Karpas-422 (cell line): ENCODE results near the gene PLXNA2. TPM values are rescaled to one million over a fixed set of nuclear protein-coding genes. Genes with fewer than 3 reads are reported as not detected.

Source experiments
- DNase-seq: peaks from one replicate; pipeline ENCODE4 v3.0.0-alpha.2; 2015
- H2AFZ ChIP-seq: fragments of 200-600 bp; sonication (generic); 2 replicates; pipeline ENCODE4 v1.6.1; 2014; ENCODE audit warnings: antibody characterized with exemption, low read length, mixed read lengths
- H3K27ac ChIP-seq: fragments of 200-600 bp; sonication (generic); 2 replicates; pipeline ENCODE4 v1.5.1; 2014; ENCODE audit warnings: mild to moderate bottlenecking, low read length, moderate library complexity
- H3K27me3 ChIP-seq: fragments of 200-600 bp; sonication (generic); 2 replicates; pipeline ENCODE4 v1.6.1; 2014; ENCODE audit warnings: low read length, mixed read lengths
- H3K36me3 ChIP-seq: fragments of 200-600 bp; sonication (generic); 2 replicates; pipeline ENCODE4 v1.6.1; 2014; ENCODE audit warnings: low read length, mixed read lengths; ENCODE audit not compliant: insufficient read depth
- H3K4me1 ChIP-seq: fragments of 200-600 bp; sonication (generic); 2 replicates; pipeline ENCODE4 v1.6.1; 2014; ENCODE audit warnings: mild to moderate bottlenecking, low read length, mixed read lengths
- H3K4me2 ChIP-seq: fragments of 200-600 bp; sonication (generic); 2 replicates; pipeline ENCODE4 v1.6.1; 2014; ENCODE audit warnings: low read length, low read depth, mild to moderate bottlenecking; ENCODE audit not compliant: poor library complexity, severe bottlenecking
- H3K4me3 ChIP-seq: fragments of 200-600 bp; sonication (generic); 2 replicates; pipeline ENCODE4 v1.5.1; 2014; ENCODE audit warnings: mild to moderate bottlenecking, antibody characterized with exemption, low read length, mixed read lengths
- H3K79me2 ChIP-seq: fragments of 200-600 bp; sonication (generic); 2 replicates; pipeline ENCODE4 v1.6.1; 2014; ENCODE audit warnings: mild to moderate bottlenecking, low read length, mixed read lengths
- H3K9ac ChIP-seq: fragments of 200-600 bp; sonication (generic); 2 replicates; pipeline ENCODE4 v1.6.0; 2014; ENCODE audit warnings: low read length
- H3K9me2 ChIP-seq: fragments of 200-600 bp; sonication (generic), shearing (Covaris generic); replicated peaks from 2 replicates; pipeline ENCODE4 v1.6.0; 2014; ENCODE audit warnings: mild to moderate bottlenecking, low read length, moderate library complexity; ENCODE audit not compliant: insufficient read depth
- H3K9me3 ChIP-seq: fragments of 300-700, 200-600 bp; sonication (generic); 2 replicates; pipeline ENCODE4 v1.6.1; 2014; ENCODE audit warnings: low read length, mixed read lengths
- H4K20me1 ChIP-seq: fragments of 200-600 bp; sonication (generic); 2 replicates; pipeline ENCODE4 v1.6.1; 2014; ENCODE audit warnings: mild to moderate bottlenecking, antibody characterized with exemption, low read length, low read depth; ENCODE audit not compliant: insufficient read depth
- total RNA-seq: library from RNA; depleted of rRNA; stranded (reverse); fragments of >200 nt; shearing (Covaris generic); gene quantifications from 2 replicates; pipeline ENCODE4 v1.2.3, GENCODE V29; 2014; ENCODE audit warnings: low replicate concordance

PLXNA2 gene
- total RNA-seq, 1 experiment from 2014 or later, result not detected

DNA sequence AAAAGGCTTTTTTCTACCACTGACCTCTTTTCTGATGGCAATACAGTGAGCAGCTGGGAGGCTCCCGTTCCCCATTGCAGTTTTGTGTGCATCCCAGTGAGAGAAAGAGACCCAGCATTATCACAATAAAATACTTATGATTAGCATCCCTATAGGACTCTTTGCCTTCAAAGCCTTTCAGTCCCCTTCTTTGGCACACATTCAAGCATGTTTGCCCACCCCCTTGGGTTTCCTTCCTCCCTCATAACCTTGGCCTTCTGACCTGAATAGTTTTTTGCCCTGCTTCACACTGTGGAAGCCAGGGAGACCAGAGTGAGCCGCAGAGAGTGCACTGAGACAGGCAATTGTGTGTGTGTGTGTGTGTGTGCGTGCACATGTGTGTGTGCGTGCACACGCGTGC lies 13.2 kb upstream of the PLXNA2 start:
- Histone ChIP-seq H4K20me1 (no peaks in the 10 kb centered on the region), H3K9me3 (no peaks in the 10 kb centered on the region), H3K9me2 (no peaks in the 10 kb centered on the region), H3K4me2 (no peak overlapping the region), H3K9ac (no peak overlapping the region), H3K27ac (no peak overlapping the region), H3K79me2 (no peaks in the 10 kb centered on the region), H3K4me1 (no peaks in the 10 kb centered on the region), H3K27me3 (no peaks in the 10 kb centered on the region), H2AFZ (no peak overlapping the region), H3K36me3 (no peaks in the 10 kb centered on the region), H3K4me3 (no peak overlapping the region)
- no peak for DNase-seq

DNA sequence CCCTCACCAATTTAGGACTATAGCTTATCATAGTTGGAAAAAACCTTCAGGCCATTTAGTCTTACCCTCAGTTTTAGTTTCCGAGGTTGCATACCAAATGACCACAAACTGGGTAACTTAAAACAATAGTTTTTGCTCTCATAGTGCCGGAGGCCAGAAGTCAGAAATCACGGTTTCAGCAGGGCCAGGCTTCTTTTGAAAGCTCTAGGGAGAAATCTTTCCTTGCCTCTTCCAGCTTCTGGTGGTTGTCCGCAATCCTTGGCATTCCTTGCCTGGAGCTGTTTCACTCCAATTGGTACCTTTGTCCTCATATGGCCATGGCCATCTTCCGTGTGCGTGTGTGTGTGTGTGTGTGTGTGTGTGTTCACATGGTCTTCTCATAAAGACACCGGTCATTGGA lies 12.4 kb upstream of the PLXNA2 start:
- H3K9ac ChIP-seq, result no peak overlapping the region
- no peaks in the 10 kb centered on the region for H4K20me1 ChIP-seq

DNA sequence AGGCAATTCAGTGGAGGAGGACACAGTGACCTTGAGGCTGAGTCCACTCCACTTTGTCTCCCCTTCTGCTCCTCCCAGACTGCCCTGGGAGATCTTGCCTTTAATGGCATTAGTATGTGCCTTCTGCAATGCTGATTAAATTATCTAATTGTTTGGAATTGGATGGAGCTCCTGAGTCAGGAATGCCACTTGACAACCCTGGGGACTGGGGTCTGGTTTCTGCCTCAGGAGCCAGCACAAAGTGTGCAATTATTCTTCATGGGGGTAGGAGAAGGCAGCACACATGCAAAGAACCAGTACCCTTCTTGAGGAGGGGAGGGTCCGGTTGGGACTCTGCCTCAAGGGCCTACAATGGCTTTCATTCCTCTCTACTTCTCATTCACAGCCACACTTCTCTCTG lies 11.9 kb upstream of the PLXNA2 start:
- Histone ChIP-seq H3K27me3 (no peaks in the 10 kb centered on the region), H3K4me3 (no peak overlapping the region), H2AFZ (no peak overlapping the region), H3K9me2 (no peaks in the 10 kb centered on the region), H3K9me3 (no peaks in the 10 kb centered on the region), H4K20me1 (no peaks in the 10 kb centered on the region), H3K36me3 (no peaks in the 10 kb centered on the region), H3K4me1 (no peaks in the 10 kb centered on the region), H3K4me2 (no peak overlapping the region), H3K27ac (no peak overlapping the region), H3K79me2 (no peaks in the 10 kb centered on the region), H3K9ac (no peak overlapping the region)
- DNase-seq, result no peak

More for the DNA sequence above, 12.4 kb upstream of the PLXNA2 start:
- Histone ChIP-seq H3K79me2 (no peaks in the 10 kb centered on the region), H3K4me1 (no peaks in the 10 kb centered on the region), H3K9me2 (no peaks in the 10 kb centered on the region), H3K4me3 (no peak overlapping the region), H3K4me2 (no peak overlapping the region), H3K36me3 (no peaks in the 10 kb centered on the region), H3K27me3 (no peaks in the 10 kb centered on the region), H3K9me3 (no peaks in the 10 kb centered on the region), H3K27ac (no peak overlapping the region), H2AFZ (no peak overlapping the region)
- DNase-seq, result no peak

DNA sequence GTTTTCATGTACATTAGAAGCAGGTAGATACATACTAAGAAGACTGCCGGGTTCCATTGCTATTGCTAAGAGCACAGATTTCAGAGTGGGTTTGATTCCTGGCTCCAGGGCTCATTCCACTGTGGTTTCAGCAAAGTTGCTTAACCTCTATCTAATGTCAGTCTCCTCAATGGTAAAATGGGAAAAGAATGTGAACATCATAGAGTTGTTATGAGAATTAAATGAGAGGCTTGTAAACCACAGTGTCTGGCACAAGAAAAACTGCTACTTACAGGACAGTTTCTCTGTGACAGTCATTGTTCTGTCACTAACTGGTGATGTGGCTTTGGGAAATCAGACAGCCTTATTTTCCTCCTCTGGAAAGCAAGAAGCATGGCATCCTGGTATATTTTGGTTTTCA lies 10.7 kb upstream of the PLXNA2 start:
- Histone ChIP-seq H3K4me3 (no peak overlapping the region), H3K9ac (no peak overlapping the region), H3K9me2 (no peaks in the 10 kb centered on the region), H2AFZ (no peak overlapping the region), H3K4me2 (no peak overlapping the region), H3K4me1 (no peaks in the 10 kb centered on the region), H3K27me3 (no peaks in the 10 kb centered on the region), H3K27ac (no peak overlapping the region), H4K20me1 (no peaks in the 10 kb centered on the region), H3K36me3 (no peaks in the 10 kb centered on the region), H3K79me2 (no peaks in the 10 kb centered on the region), H3K9me3 (no peaks in the 10 kb centered on the region)
- DNase-seq, result no peak

DNA sequence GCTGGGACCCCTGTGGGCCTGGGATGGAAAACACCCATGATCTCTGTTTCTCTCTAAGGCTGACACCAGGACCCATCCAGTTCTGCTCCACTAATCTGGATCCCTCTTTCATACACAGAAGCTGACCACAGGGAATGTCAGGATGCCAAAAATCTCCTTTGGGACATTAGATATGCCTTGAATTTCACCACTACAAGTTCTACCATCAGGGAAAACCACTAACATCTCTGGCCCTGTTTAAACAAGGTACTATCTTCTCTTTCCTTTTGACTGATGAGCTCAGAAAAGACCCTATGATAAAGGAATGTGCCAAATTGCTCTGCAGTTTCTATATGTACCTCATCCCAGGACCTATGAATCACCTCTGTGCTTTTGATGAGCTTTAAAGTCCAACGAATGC lies 10.2 kb upstream of the PLXNA2 start:
- H3K9ac ChIP-seq, result no peak overlapping the region
- DNase-seq, result no peak
- no peak overlapping the region for H3K27ac ChIP-seq
- H3K4me2 ChIP-seq, result no peak overlapping the region
- H3K4me3 ChIP-seq, result no peak overlapping the region
- H3K4me1 ChIP-seq, result no peaks in the 10 kb centered on the region
- H3K79me2 ChIP-seq, result no peaks in the 10 kb centered on the region
- no peaks in the 10 kb centered on the region for H3K9me3 ChIP-seq
- H4K20me1 ChIP-seq, result no peaks in the 10 kb centered on the region
- no peak overlapping the region for H2AFZ ChIP-seq
- no peaks in the 10 kb centered on the region for H3K36me3 ChIP-seq
- H3K9me2 ChIP-seq, result no peaks in the 10 kb centered on the region
- no peaks in the 10 kb centered on the region for H3K27me3 ChIP-seq

DNA sequence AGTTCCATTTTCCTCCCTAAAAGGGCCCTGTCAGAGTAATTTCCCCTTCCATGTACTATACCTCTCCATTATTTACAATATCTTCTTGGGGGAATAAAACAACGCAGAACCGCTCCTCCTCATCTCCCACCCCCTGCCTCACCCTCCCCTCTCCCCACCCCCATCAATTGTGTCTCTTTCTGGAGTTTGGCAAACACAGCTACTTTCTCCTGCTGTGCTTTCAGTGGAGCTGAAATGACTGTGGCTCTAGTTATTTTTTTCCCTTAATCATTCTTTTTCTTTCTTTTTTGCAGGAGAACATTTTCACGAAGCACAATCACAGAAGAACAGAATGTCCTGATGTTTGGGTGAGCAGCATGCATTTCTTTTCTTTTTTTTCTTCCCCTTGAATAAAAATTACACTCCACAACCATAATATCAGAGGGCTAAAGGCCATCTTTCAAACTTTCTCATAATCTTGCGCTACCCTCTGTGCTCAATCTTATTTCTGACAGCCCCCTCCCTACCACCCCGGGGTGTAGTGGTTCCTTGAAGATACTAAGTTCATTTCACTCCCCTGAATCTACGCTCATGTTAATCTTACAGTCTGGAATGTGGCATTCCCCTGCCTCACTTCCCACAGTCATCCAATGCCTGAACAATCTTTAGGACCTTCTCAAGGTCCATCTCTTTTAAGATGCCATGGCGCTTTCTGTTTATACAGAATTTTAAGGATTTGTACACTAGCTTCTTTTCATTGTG lies 8.8 kb upstream of the PLXNA2 start:
- no peaks in the 10 kb centered on the region for H3K27me3 ChIP-seq
- no peaks in the 10 kb centered on the region for H3K36me3 ChIP-seq
- H3K4me3 ChIP-seq, result no peak overlapping the region
- H3K4me2 ChIP-seq, result no peak overlapping the region
- H3K4me1 ChIP-seq, result no peaks in the 10 kb centered on the region
- H2AFZ ChIP-seq, result no peak overlapping the region
- H3K9ac ChIP-seq, result no peak overlapping the region
- H3K9me2 ChIP-seq, result no peaks in the 10 kb centered on the region
- no peaks in the 10 kb centered on the region for H4K20me1 ChIP-seq
- no peak for DNase-seq
- no peaks in the 10 kb centered on the region for H3K9me3 ChIP-seq
- no peak overlapping the region for H3K27ac ChIP-seq
- H3K79me2 ChIP-seq, result no peaks in the 10 kb centered on the region

DNA sequence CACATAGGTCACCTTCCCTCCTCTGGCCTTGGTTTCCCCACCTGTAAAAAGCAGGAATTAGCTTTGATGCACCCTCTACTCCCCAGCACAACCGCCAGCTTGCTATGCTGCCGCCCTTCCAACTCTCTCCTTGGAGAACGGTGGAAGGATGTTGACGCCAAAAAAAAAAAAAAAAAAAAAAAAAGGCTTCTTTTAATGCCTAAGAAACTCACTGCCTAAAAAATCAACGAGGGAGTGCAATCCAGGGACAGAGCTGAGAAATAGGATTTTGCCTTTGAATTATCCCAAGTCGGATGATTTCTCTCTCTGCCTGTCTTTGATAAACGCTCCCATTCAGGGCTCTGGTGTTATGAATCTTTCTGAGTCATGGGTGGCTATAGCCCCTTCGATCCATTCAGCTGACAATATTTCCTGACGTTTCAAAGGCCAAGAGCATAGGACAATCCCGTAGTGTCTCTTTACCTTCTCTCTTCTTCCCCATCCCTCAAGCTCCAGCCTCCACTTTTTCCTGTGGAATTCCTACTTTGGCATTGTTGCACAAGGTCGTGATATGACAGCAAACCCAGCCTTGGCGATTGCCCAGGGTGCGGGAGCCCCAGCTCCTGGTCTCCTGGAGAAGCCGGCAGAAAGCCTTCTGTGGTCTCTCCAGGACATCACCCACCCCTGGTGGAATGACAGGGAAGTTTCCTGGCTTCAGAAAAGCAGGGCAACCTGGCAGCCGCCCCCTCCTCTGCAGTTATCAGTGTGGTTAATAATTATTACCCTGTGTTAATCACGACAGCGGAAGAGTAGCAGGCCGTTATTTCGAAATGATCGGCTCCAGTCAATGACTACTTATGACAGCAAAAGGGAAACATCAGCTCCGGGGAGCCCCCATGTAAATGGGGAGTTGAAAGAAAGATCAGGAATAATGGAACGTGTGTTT lies 8.0 kb upstream of the PLXNA2 start:
- Histone ChIP-seq H4K20me1 (no peaks in the 10 kb centered on the region), H3K9me2 (no peaks in the 10 kb centered on the region), H2AFZ (no peak overlapping the region), H3K4me2 (no peak overlapping the region), H3K79me2 (no peaks in the 10 kb centered on the region), H3K4me1 (no peaks in the 10 kb centered on the region), H3K27me3 (no peaks in the 10 kb centered on the region), H3K4me3 (no peak overlapping the region), H3K27ac (no peak overlapping the region), H3K9me3 (no peaks in the 10 kb centered on the region), H3K9ac (no peak overlapping the region), H3K36me3 (no peaks in the 10 kb centered on the region)
- no peak for DNase-seq

DNA sequence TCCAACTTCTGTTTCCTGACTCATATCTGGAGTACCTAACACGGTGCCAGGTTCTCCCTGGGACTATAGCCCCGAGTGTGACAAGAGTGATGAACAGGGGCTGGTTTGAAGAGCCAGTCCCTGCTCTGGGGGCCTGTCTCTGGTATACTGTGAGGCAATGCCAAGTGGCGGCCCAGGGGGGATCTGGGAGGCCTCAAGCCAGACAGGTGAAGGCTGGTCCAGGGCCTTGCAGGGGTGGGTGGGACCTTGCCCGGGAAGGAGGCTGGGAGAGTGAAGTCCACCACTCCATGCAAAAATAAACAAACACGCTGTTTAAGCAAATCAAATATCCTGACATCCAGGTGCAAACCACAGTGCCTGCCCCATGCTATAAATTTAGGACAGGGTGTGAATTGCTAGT lies 6.8 kb upstream of the PLXNA2 start:
- no peak overlapping the region for H3K4me3 ChIP-seq
- H2AFZ ChIP-seq, result no peak overlapping the region
- H3K36me3 ChIP-seq, result no peaks in the 10 kb centered on the region
- H3K4me2 ChIP-seq, result no peak overlapping the region
- no peak overlapping the region for H3K9ac ChIP-seq
- H3K27me3 ChIP-seq, result no peaks in the 10 kb centered on the region
- no peaks in the 10 kb centered on the region for H3K9me2 ChIP-seq
- H3K9me3 ChIP-seq, result no peaks in the 10 kb centered on the region
- no peaks in the 10 kb centered on the region for H4K20me1 ChIP-seq
- no peaks in the 10 kb centered on the region for H3K4me1 ChIP-seq
- no peak overlapping the region for H3K27ac ChIP-seq
- DNase-seq, result no peak
- H3K79me2 ChIP-seq, result no peaks in the 10 kb centered on the region
